ENCODE results near the gene BAK1. TPM values are rescaled to one million over a fixed set of nuclear protein-coding genes. Genes with fewer than 3 reads are reported as not detected.

Gene BAK1
- polyA plus RNA-seq, 1 donor (not counting 4 experiments of a cell fraction or from before 2014, with no cell fraction given) = 61.1 TPM

- no peak overlapping the region for H2AFZ ChIP-seq (ENCODE audit: control insufficient read depth, low read length)
- no peak overlapping the region for H3K9ac ChIP-seq (ENCODE audit: control insufficient read depth, extremely low read depth, insufficient read depth, low read length)
- FAIRE-seq (no peak), DNase-seq (ENCODE audit: low read depth, low spot score) (no peak)
- H3K79me2 ChIP-seq (ENCODE audit: control insufficient read depth, insufficient read depth, low read length) = no peaks in the 10 kb centered on the region
- H3K27me3 ChIP-seq (ENCODE audit: control insufficient read depth, extremely low read depth, insufficient read depth, low read length) = no peaks in the 10 kb centered on the region
- no peaks in the 10 kb centered on the region for H3K9me3 ChIP-seq (ENCODE audit: control insufficient read depth, low read depth, low read length)
- H3K4me2 ChIP-seq (ENCODE audit: control insufficient read depth, extremely low read depth, insufficient read depth, low read depth, low read length) = no peak overlapping the region
- no peaks in the 10 kb centered on the region for H3K9me1 ChIP-seq (ENCODE audit: control insufficient read depth, extremely low read depth, insufficient read depth, low read length)
- no peak for TF ChIP-seq CTCF (optimal IDR thresholded peaks at IDR 0.05 in 1 of 3, IDR thresholded peaks at IDR 0.05 in 1 of 3, conservative IDR thresholded peaks at IDR 0.05 in 1 of 3; ENCODE audit: extremely low read depth in 1 of 3, insufficient read depth in 2 of 3, low read length in 3 of 3)
- no peak for TF ChIP-seq EZH2 (IDR thresholded peaks at IDR 0.05; ENCODE audit: low read length)
- H3K27ac ChIP-seq (ENCODE audit: control insufficient read depth, insufficient read depth, low read length) = no peak overlapping the region
- H3K4me1 ChIP-seq (ENCODE audit: control insufficient read depth, extremely low read depth, insufficient read depth, low read length) = peaks cover 30% of the 10 kb centered on the region
- H4K20me1 ChIP-seq (ENCODE audit: control insufficient read depth, extremely low read depth, insufficient read depth, low read length) = no peaks in the 10 kb centered on the region
- H3K36me3 ChIP-seq (ENCODE audit: control insufficient read depth in 2 of 2, extremely low read depth in 1 of 2, insufficient read depth in 2 of 2, low read length in 2 of 2) = no peaks in the 10 kb centered on the region
- dilution Hi-C loops (cut with MboI; ENCODE audit: extremely low pct_ligation_motif_present, low sequenced_read_pairs) = no loop called here
- no peak overlapping the region for H3K4me3 ChIP-seq (ENCODE audit: control insufficient read depth in 2 of 3, extremely low read depth in 1 of 3, insufficient read depth in 2 of 3, low read depth in 1 of 3, low read length in 3 of 3)
Observed at GRCh38 chr6:33609019-33609418, 28.9 kb upstream of the BAK1 start.

- dilution Hi-C loops (cut with MboI; ENCODE audit: extremely low pct_ligation_motif_present, low sequenced_read_pairs) = no loop called here
- no peak for FAIRE-seq
Observed at GRCh38 chr6:33607784-33608161, 27.7 kb upstream of the BAK1 start.

More at GRCh38 chr6:33607784-33608161, 27.7 kb upstream of the BAK1 start:
- H3K4me2 ChIP-seq (ENCODE audit: control insufficient read depth, extremely low read depth, insufficient read depth, low read depth, low read length) = no peak overlapping the region
- no peaks in the 10 kb centered on the region for H3K36me3 ChIP-seq (ENCODE audit: control insufficient read depth in 2 of 2, extremely low read depth in 1 of 2, insufficient read depth in 2 of 2, low read length in 2 of 2)
- H3K27me3 ChIP-seq (ENCODE audit: control insufficient read depth, extremely low read depth, insufficient read depth, low read length) = no peaks in the 10 kb centered on the region
- H3K4me1 ChIP-seq (ENCODE audit: control insufficient read depth, extremely low read depth, insufficient read depth, low read length) = peaks cover 19% of the 10 kb centered on the region
- no peaks in the 10 kb centered on the region for H3K9me1 ChIP-seq (ENCODE audit: control insufficient read depth, extremely low read depth, insufficient read depth, low read length)
- peak; percentile 65 to 89 (median 71) for TF ChIP-seq CTCF (optimal IDR thresholded peaks at IDR 0.05 in 1 of 3, IDR thresholded peaks at IDR 0.05 in 1 of 3, conservative IDR thresholded peaks at IDR 0.05 in 1 of 3; ENCODE audit: extremely low read depth in 1 of 3, insufficient read depth in 2 of 3, low read length in 3 of 3)
- TF ChIP-seq EZH2 (IDR thresholded peaks at IDR 0.05; ENCODE audit: low read length) = no peak
- no peak overlapping the region for H3K4me3 ChIP-seq (ENCODE audit: control insufficient read depth in 2 of 3, extremely low read depth in 1 of 3, insufficient read depth in 2 of 3, low read depth in 1 of 3, low read length in 3 of 3)
- no peak overlapping the region for H3K27ac ChIP-seq (ENCODE audit: control insufficient read depth, insufficient read depth, low read length)
- no peaks in the 10 kb centered on the region for H3K79me2 ChIP-seq (ENCODE audit: control insufficient read depth, insufficient read depth, low read length)
- H4K20me1 ChIP-seq (ENCODE audit: control insufficient read depth, extremely low read depth, insufficient read depth, low read length) = no peaks in the 10 kb centered on the region
- no peaks in the 10 kb centered on the region for H3K9me3 ChIP-seq (ENCODE audit: control insufficient read depth, low read depth, low read length)
- no peak overlapping the region for H2AFZ ChIP-seq (ENCODE audit: control insufficient read depth, low read length)
- no peak overlapping the region for H3K9ac ChIP-seq (ENCODE audit: control insufficient read depth, extremely low read depth, insufficient read depth, low read length)
- no peak for DNase-seq (ENCODE audit: low read depth, low spot score)

All from keratinocyte (primary cell).